Measurements from ENCODE around the gene CATSPERE.

- TF ChIP-seq POLR2AphosphoS5 (IDR thresholded peaks at IDR 0.05; ENCODE audit: control insufficient read depth, insufficient read depth, low read depth, low read length) = no peak
- no peak for TF ChIP-seq MAX (CRISPR knock-in tag; IDR thresholded peaks at IDR 0.05)
- no peak for TF ChIP-seq EWSR1 (IDR thresholded peaks at IDR 0.05; ENCODE audit: borderline replicate concordance, low read depth, partially characterized antibody)
- no peak for TF ChIP-seq DPF2 (IDR thresholded peaks at IDR 0.05)
- no peak for TF ChIP-seq BRF2 (IDR thresholded peaks at IDR 0.05; ENCODE audit: borderline replicate concordance, insufficient read depth, insufficient read length)
- TF ChIP-seq SRSF7 (optimal IDR thresholded peaks at IDR 0.05; ENCODE audit: low read depth, low read length) = no peak
- TF ChIP-seq GTF2F1 (IDR thresholded peaks at IDR 0.05; ENCODE audit: low read depth, low read length) = no peak
- no peak for TF ChIP-seq TAF1 (IDR thresholded peaks at IDR 0.05; ENCODE audit: control insufficient read depth, extremely low read depth, insufficient read depth, low read length, severe bottlenecking)
- no peak for TF ChIP-seq GTF3C2 (IDR thresholded peaks at IDR 0.05; ENCODE audit: borderline replicate concordance, extremely low read depth, insufficient read length)
Observed at GRCh38 chr1:244556263-244556662, 95.2 kb downstream of the CATSPERE start.
